ENCODE measurements around the gene TLE3. TPM values are rescaled to one million over a fixed set of nuclear protein-coding genes. Genes with fewer than 3 reads are reported as not detected.
A peak's percentile ranks its signal among the peaks of the same experiment; 100 is the strongest.

The TLE3 gene
- polyA plus RNA-seq, 3 donors, result 12.8 to 117 (median 23.6) TPM

DNA sequence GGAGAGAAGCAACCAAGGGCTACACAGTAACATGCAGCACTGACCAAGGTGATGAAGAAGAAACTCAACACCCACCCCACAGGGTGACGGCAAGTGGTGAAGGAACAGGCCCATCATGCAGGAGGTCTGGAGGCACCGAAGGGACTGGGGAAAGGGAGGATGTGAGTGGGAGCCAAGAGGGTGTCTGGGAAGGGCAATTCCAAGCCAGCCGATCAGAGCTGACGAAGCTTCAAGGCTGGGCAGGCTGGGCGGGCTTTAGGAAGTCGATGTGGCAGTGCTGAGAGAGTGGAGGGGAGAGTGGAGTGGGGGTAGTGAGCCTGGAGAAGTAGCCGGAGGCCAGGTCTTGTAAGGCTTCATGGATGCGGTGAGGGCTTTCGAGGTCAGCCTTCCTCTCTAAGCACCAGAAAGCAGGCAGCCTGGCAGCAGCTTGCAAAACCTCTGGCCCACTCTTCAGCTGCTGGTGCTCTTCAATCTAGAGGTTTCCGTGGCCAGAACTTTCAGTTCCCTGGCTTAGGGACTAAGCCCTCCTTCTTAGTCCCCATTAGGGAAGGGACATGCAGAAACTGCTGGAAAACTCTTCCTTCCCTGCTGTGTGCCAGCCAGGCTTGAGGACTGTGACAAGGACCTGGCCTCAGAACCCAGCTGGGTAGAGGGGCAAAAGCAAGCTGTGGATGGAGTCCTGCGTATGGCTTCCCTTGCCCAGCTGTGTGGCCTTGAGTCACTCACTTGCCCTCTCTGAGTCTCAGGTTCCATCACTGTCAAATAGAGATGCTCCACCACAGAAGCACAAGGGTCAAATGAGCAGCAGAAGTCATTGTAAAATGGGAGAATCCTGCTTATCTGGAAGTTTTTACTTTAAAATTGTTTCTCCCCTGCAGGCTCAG lies 72.1 kb downstream of the TLE3 start:
- no peaks in the 10 kb centered on the region for H3K79me2 ChIP-seq (ENCODE audit: insufficient read depth, low read length)
- no peaks in the 10 kb centered on the region for H3K36me3 ChIP-seq (replicated peaks in 1 of 2; ENCODE audit: control insufficient read depth in 1 of 2, insufficient read depth in 2 of 2, low read length in 2 of 2)
- no peaks in the 10 kb centered on the region for H3K36me3 Mint-ChIP-seq
- peaks cover 21 to 25% of the 10 kb centered on the region in 2 donors for H3K4me1 ChIP-seq (ENCODE audit: control insufficient read depth in 1 of 2, insufficient read depth in 2 of 2, low read length in 2 of 2)
- no peak overlapping the region for H3K4me3 ChIP-seq (replicated peaks in 1 of 3; ENCODE audit: low read depth in 2 of 3, low read length in 3 of 3)
- H3K27me3 Mint-ChIP-seq (ENCODE audit: low read depth in 3 of 3), result peaks cover 4 to 10% (median 4%) of the 10 kb centered on the region in 3 donors
- DNase-seq, result no peak
- H3K9me3 Mint-ChIP-seq, result peaks cover 0 to 3% (median 0%) of the 10 kb centered on the region in 7 donors
- intact Hi-C loops (cut with micrococcal nuclease), result no loop called here
- H3K4me2 ChIP-seq (replicated peaks; ENCODE audit: extremely low read depth, low read length, poor library complexity, severe bottlenecking), result no peak overlapping the region
- H3K27ac Mint-ChIP-seq, result peak overlapping the region in 5 of 7 donors; percentile 9 to 85 (median 32)
- no peak overlapping the region for H3K9ac ChIP-seq (ENCODE audit: insufficient read depth, low read length, poor library complexity, severe bottlenecking)
- TF ChIP-seq, protein P1, sequence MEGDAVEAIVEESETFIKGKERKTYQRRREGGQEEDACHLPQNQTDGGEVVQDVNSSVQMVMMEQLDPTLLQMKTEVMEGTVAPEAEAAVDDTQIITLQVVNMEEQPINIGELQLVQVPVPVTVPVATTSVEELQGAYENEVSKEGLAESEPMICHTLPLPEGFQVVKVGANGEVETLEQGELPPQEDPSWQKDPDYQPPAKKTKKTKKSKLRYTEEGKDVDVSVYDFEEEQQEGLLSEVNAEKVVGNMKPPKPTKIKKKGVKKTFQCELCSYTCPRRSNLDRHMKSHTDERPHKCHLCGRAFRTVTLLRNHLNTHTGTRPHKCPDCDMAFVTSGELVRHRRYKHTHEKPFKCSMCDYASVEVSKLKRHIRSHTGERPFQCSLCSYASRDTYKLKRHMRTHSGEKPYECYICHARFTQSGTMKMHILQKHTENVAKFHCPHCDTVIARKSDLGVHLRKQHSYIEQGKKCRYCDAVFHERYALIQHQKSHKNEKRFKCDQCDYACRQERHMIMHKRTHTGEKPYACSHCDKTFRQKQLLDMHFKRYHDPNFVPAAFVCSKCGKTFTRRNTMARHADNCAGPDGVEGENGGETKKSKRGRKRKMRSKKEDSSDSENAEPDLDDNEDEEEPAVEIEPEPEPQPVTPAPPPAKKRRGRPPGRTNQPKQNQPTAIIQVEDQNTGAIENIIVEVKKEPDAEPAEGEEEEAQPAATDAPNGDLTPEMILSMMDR (IDR thresholded peaks at IDR 0.05), result no peak
- no peak overlapping the region for H3K4me3 Mint-ChIP-seq
- WGBS (ENCODE audit: insufficient coverage), result 70% methylated on average over 7 of the region's 11 CpGs
- no peaks in the 10 kb centered on the region for H4K20me1 ChIP-seq (ENCODE audit: insufficient read depth, low read length)
- no peaks in the 10 kb centered on the region for H3K27me3 ChIP-seq (ENCODE audit: control insufficient read depth in 2 of 2, insufficient read depth in 2 of 2, low read length in 2 of 2)
- no peak overlapping the region for H3K27ac ChIP-seq (ENCODE audit: low read depth in 1 of 2, low read length in 2 of 2)
- no peak overlapping the region for H2AFZ ChIP-seq (ENCODE audit: insufficient read depth, low read depth, low read length, poor library complexity, severe bottlenecking)
- H3K9me3 ChIP-seq (replicated peaks in 1 of 2; ENCODE audit: control insufficient read depth in 1 of 2, insufficient read depth in 1 of 2, low read length in 2 of 2), result no peaks in the 10 kb centered on the region
- peaks cover 33% of the 10 kb centered on the region for H3K4me1 Mint-ChIP-seq

DNA sequence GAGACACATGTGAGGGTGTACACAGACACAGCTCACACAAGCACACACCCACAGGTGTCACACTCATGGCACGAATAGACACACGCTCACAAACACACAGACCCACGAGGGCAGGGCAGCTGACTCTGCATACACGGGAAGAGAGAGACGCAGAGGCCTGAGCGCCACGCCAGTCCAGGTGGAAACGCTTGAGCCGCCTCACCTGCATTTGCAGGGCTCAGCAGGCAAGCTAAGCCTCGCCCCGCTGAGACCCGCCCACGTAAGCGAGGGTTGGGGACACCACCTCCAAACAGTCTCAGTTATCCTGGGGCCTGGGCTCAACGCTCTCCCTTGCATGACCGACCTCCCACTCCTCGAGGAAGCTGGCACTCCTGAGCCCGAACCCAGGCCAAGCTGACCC lies 73.2 kb downstream of the TLE3 start:
- Histone ChIP-seq H3K4me2 (replicated peaks; ENCODE audit: extremely low read depth, low read length, poor library complexity, severe bottlenecking) (no peak overlapping the region), H3K27me3 (ENCODE audit: control insufficient read depth in 2 of 2, insufficient read depth in 2 of 2, low read length in 2 of 2) (no peaks in the 10 kb centered on the region), H3K36me3 (replicated peaks in 1 of 2; ENCODE audit: control insufficient read depth in 1 of 2, insufficient read depth in 2 of 2, low read length in 2 of 2) (no peaks in the 10 kb centered on the region), H3K4me3 (replicated peaks in 1 of 3; ENCODE audit: low read depth in 2 of 3, low read length in 3 of 3) (no peak overlapping the region), H3K4me1 (ENCODE audit: control insufficient read depth in 1 of 2, insufficient read depth in 2 of 2, low read length in 2 of 2) (peaks cover 21 to 25% of the 10 kb centered on the region in 2 donors), H2AFZ (ENCODE audit: insufficient read depth, low read depth, low read length, poor library complexity, severe bottlenecking) (no peak overlapping the region), H3K9me3 (replicated peaks in 1 of 2; ENCODE audit: control insufficient read depth in 1 of 2, insufficient read depth in 1 of 2, low read length in 2 of 2) (no peaks in the 10 kb centered on the region), H3K79me2 (ENCODE audit: insufficient read depth, low read length) (no peaks in the 10 kb centered on the region), H4K20me1 (ENCODE audit: insufficient read depth, low read length) (no peaks in the 10 kb centered on the region), H3K9ac (ENCODE audit: insufficient read depth, low read length, poor library complexity, severe bottlenecking) (no peak overlapping the region), H3K27ac (ENCODE audit: low read depth in 1 of 2, low read length in 2 of 2) (no peak overlapping the region)
- peaks cover 4 to 10% (median 4%) of the 10 kb centered on the region in 3 donors for H3K27me3 Mint-ChIP-seq (ENCODE audit: low read depth in 3 of 3)
- H3K4me3 Mint-ChIP-seq, result no peak overlapping the region
- TF ChIP-seq, protein P1 (IDR thresholded peaks at IDR 0.05), result no peak
- 93% methylated on average over 16 of the region's 18 CpGs for WGBS (ENCODE audit: insufficient coverage)
- no peaks in the 10 kb centered on the region for H3K36me3 Mint-ChIP-seq
- H3K9me3 Mint-ChIP-seq, result peaks cover 0 to 3% (median 0%) of the 10 kb centered on the region in 7 donors
- H3K4me1 Mint-ChIP-seq, result peaks cover 33% of the 10 kb centered on the region
- intact Hi-C loops (cut with micrococcal nuclease), result no loop called here
- H3K27ac Mint-ChIP-seq, result peak overlapping the region in 5 of 7 donors; percentile 25 to 98 (median 96)
- no peak for DNase-seq
